Measurements from ENCODE around the gene SERP2. TPM values are rescaled to one million over a fixed set of nuclear protein-coding genes. Genes with fewer than 3 reads are reported as not detected.

Gene SERP2
- total and polyA plus RNA-seq, 2 of the 8 experiments (the other 6 are each of a cell fraction or from before 2014, with no cell fraction given): 2.0 to 2.3 TPM

GRCh38 chr13:44368599-44369368 is 4.8 kb upstream of the SERP2 start (continued):
- TF ChIP-seq NRF1 (IDR thresholded peaks at IDR 0.05; ENCODE audit: low read depth, low read length): no peak
- no peak for TF ChIP-seq GABPA (IDR thresholded peaks at IDR 0.05; ENCODE audit: borderline replicate concordance, insufficient read depth, low read length)
- no peak for TF ChIP-seq GTF2F1 (IDR thresholded peaks at IDR 0.05; ENCODE audit: borderline replicate concordance, low read depth, low read length)
- no peak for TF ChIP-seq YY1 (IDR thresholded peaks at IDR 0.05; ENCODE audit: low read depth, low read length)
- no peak for TF ChIP-seq MAFK (IDR thresholded peaks at IDR 0.05; ENCODE audit: low read depth, low read length)
- TF ChIP-seq CEBPB (IDR thresholded peaks at IDR 0.05; ENCODE audit: low read depth, low read length): no peak
- TF ChIP-seq HDAC6 (IDR thresholded peaks at IDR 0.05; ENCODE audit: low read depth, low read length): no peak
- TF ChIP-seq NANOG (IDR thresholded peaks at IDR 0.05; ENCODE audit: insufficient read depth, low read depth, low read length, poor library complexity, severe bottlenecking): no peak
- TF ChIP-seq SIX5 (IDR thresholded peaks at IDR 0.05; ENCODE audit: low read depth, low read length): no peak
